ENCODE measurements around the gene MTUS2.

The MTUS2 gene

GRCh38 chr13:29484796-29485195, 664.7 kb downstream of the MTUS2 start:
- no peak for DNase-seq (ENCODE audit: low read depth in 1 of 2, low spot score in 1 of 2)
- TF ChIP-seq JUND (IDR thresholded peaks at IDR 0.05; ENCODE audit: low read depth) = no peak
- in situ Hi-C loops (cut with HindIII; ENCODE audit: low pct_unique_long_range_greater_than_20kb, low sequenced_read_pairs) = no loop called here

GRCh38 chr13:29486551-29486950, 666.4 kb downstream of the MTUS2 start:
- in situ Hi-C loops (cut with HindIII; ENCODE audit: low pct_unique_long_range_greater_than_20kb, low sequenced_read_pairs) = no loop called here
- no peak for DNase-seq (ENCODE audit: low read depth in 1 of 2, low spot score in 1 of 2)
- no peak for TF ChIP-seq JUND (IDR thresholded peaks at IDR 0.05; ENCODE audit: low read depth)

GRCh38 chr13:29487466-29488454, 667.6 kb downstream of the MTUS2 start:
- no peak for DNase-seq (ENCODE audit: low read depth in 1 of 2, low spot score in 1 of 2)
- in situ Hi-C loops (cut with HindIII; ENCODE audit: low pct_unique_long_range_greater_than_20kb, low sequenced_read_pairs) = no loop called here
- no peak for TF ChIP-seq JUND (IDR thresholded peaks at IDR 0.05; ENCODE audit: low read depth)

- DNase-seq (ENCODE audit: low read depth in 1 of 2, low spot score in 1 of 2) = no peak
- TF ChIP-seq JUND (IDR thresholded peaks at IDR 0.05; ENCODE audit: low read depth) = no peak
- in situ Hi-C loops (cut with HindIII; ENCODE audit: low pct_unique_long_range_greater_than_20kb, low sequenced_read_pairs) = no loop called here
Observed at GRCh38 chr13:29489650-29490560, 669.8 kb downstream of the MTUS2 start.

GRCh38 chr13:29490561-29490885, 670.4 kb downstream of the MTUS2 start:
- TF ChIP-seq JUND (IDR thresholded peaks at IDR 0.05; ENCODE audit: low read depth) = no peak
- no peak for DNase-seq (ENCODE audit: low read depth in 1 of 2, low spot score in 1 of 2)
- in situ Hi-C loops (cut with HindIII; ENCODE audit: low pct_unique_long_range_greater_than_20kb, low sequenced_read_pairs) = no loop called here

- TF ChIP-seq JUND (IDR thresholded peaks at IDR 0.05; ENCODE audit: low read depth) = no peak
- in situ Hi-C loops (cut with HindIII; ENCODE audit: low pct_unique_long_range_greater_than_20kb, low sequenced_read_pairs) = no loop called here
- DNase-seq (ENCODE audit: low read depth in 1 of 2, low spot score in 1 of 2) = no peak
Observed at GRCh38 chr13:29491248-29491647, 671.1 kb downstream of the MTUS2 start.

GRCh38 chr13:29493796-29494195, 673.7 kb downstream of the MTUS2 start:
- DNase-seq (ENCODE audit: low read depth in 1 of 2, low spot score in 1 of 2) = peak in 1 of 2 experiments; percentile 60
- in situ Hi-C loops (cut with HindIII; ENCODE audit: low pct_unique_long_range_greater_than_20kb, low sequenced_read_pairs) = no loop called here
- no peak for TF ChIP-seq JUND (IDR thresholded peaks at IDR 0.05; ENCODE audit: low read depth)

GRCh38 chr13:29494520-29494919, 674.4 kb downstream of the MTUS2 start:
- no peak for DNase-seq (ENCODE audit: low read depth in 1 of 2, low spot score in 1 of 2)
- in situ Hi-C loops (cut with HindIII; ENCODE audit: low pct_unique_long_range_greater_than_20kb, low sequenced_read_pairs) = no loop called here
- no peak for TF ChIP-seq JUND (IDR thresholded peaks at IDR 0.05; ENCODE audit: low read depth)

- DNase-seq (ENCODE audit: low read depth in 1 of 2, low spot score in 1 of 2) = peak; percentile 69 to 82
- in situ Hi-C loops (cut with HindIII; ENCODE audit: low pct_unique_long_range_greater_than_20kb, low sequenced_read_pairs) = no loop called here
- TF ChIP-seq JUND (IDR thresholded peaks at IDR 0.05; ENCODE audit: low read depth) = no peak
Observed at GRCh38 chr13:29496241-29496712, 676.1 kb downstream of the MTUS2 start.

GRCh38 chr13:29497137-29497654, 677.1 kb downstream of the MTUS2 start:
- TF ChIP-seq JUND (IDR thresholded peaks at IDR 0.05; ENCODE audit: low read depth) = no peak
- no peak for DNase-seq (ENCODE audit: low read depth in 1 of 2, low spot score in 1 of 2)
- in situ Hi-C loops (cut with HindIII; ENCODE audit: low pct_unique_long_range_greater_than_20kb, low sequenced_read_pairs) = no loop called here

- in situ Hi-C loops (cut with HindIII; ENCODE audit: low pct_unique_long_range_greater_than_20kb, low sequenced_read_pairs) = no loop called here
- DNase-seq (ENCODE audit: low read depth in 1 of 2, low spot score in 1 of 2) = no peak
- no peak for TF ChIP-seq JUND (IDR thresholded peaks at IDR 0.05; ENCODE audit: low read depth)
Observed at GRCh38 chr13:29498426-29499040, 678.4 kb downstream of the MTUS2 start.

GRCh38 chr13:29499506-29500165, 679.5 kb downstream of the MTUS2 start:
- in situ Hi-C loops (cut with HindIII; ENCODE audit: low pct_unique_long_range_greater_than_20kb, low sequenced_read_pairs) = no loop called here
- TF ChIP-seq JUND (IDR thresholded peaks at IDR 0.05; ENCODE audit: low read depth) = no peak
- no peak for DNase-seq (ENCODE audit: low read depth in 1 of 2, low spot score in 1 of 2)
